Upper lobe of left lung (tissue), 4 donors: ENCODE measurements around the gene BEST3.

ENCODE experiments used
- POLR2A ChIP-seq, 4 donors: fragments of 450-650 bp; IDR thresholded peaks; one replicate each; pipeline ENCODE4 v1.5.1; 2016 to 2017; ENCODE audit warnings: antibody characterized with exemption in 4 of 4, mild to moderate bottlenecking in 2 of 4
- POLR2AphosphoS5 ChIP-seq, 2 donors: sonication (generic); formaldehyde crosslinking; IDR thresholded peaks; one replicate each; pipeline ENCODE4 v1.5.1; 2017; ENCODE audit warnings: antibody characterized with exemption in 2 of 2
- TF ChIP-seq, protein P1 (sequence below), 6 experiments: fragments of 450-650 bp in 4 of 6; fragments of 200-600 bp in 2 of 6; sonication (generic) in 2 of 6; IDR thresholded peaks; one replicate each; pipeline ENCODE4 v1.5.1; 2016 to 2019; ENCODE audit warnings: antibody characterized with exemption in 6 of 6

DNA sequence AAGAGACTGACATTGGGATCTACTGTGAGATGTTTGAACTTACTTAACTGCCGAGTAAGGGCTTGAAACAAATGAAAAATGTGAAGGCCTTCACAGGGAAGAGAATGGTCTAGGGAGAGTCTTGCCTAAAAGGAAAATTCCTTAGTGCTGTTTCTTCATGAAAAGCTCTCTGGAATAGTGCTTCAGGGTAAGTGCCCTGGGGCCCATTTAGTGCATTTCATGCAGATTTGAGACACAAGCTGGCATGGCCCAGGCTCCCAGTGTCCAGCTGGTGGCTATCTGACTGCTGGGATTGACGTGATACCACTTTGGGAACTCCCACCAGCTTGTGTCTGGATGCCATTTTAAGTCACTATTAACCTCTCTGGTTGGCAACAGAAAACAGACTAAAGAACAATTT, 26.9 kb downstream of the BEST3 start:
- TF ChIP-seq, protein P1, sequence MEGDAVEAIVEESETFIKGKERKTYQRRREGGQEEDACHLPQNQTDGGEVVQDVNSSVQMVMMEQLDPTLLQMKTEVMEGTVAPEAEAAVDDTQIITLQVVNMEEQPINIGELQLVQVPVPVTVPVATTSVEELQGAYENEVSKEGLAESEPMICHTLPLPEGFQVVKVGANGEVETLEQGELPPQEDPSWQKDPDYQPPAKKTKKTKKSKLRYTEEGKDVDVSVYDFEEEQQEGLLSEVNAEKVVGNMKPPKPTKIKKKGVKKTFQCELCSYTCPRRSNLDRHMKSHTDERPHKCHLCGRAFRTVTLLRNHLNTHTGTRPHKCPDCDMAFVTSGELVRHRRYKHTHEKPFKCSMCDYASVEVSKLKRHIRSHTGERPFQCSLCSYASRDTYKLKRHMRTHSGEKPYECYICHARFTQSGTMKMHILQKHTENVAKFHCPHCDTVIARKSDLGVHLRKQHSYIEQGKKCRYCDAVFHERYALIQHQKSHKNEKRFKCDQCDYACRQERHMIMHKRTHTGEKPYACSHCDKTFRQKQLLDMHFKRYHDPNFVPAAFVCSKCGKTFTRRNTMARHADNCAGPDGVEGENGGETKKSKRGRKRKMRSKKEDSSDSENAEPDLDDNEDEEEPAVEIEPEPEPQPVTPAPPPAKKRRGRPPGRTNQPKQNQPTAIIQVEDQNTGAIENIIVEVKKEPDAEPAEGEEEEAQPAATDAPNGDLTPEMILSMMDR (IDR thresholded peaks at IDR 0.05) = no peak
- TF ChIP-seq POLR2AphosphoS5 (IDR thresholded peaks at IDR 0.05) (no peak), POLR2A (IDR thresholded peaks at IDR 0.05) (no peak)
